Retinal pigment epithelial cell (primary cell): ENCODE measurements around the gene F9.
"Not testable (repeated sequence)": the region's sequence is repeated elsewhere in the genome, so short reads cannot be mapped to it uniquely, and the experiment has no call there.

ENCODE experiments used
- DNase-seq: peaks from one replicate; pipeline ENCODE4 v3.0.0-alpha.2; 2010; ENCODE audit warnings: low read depth
- H3K4me3 ChIP-seq: 2 replicates; pipeline ENCODE4 v1.5.1; 2011; ENCODE audit warnings: mild to moderate bottlenecking, low read length, control low read depth, moderate library complexity
- CTCF ChIP-seq: conservative IDR thresholded peaks from 2 replicates; pipeline ENCODE4 v1.5.1; 2011; ENCODE audit warnings: low read depth, low read length, control low read depth, inconsistent platforms

F9 gene

DNA sequence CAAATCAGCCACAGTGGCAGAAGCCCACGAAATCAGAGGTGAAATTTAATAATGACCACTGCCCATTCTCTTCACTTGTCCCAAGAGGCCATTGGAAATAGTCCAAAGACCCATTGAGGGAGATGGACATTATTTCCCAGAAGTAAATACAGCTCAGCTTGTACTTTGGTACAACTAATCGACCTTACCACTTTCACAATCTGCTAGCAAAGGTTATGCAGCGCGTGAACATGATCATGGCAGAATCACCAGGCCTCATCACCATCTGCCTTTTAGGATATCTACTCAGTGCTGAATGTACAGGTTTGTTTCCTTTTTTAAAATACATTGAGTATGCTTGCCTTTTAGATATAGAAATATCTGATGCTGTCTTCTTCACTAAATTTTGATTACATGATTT lies at the start of gene F9:
Gene F9, plus strand, starts transcription at position 190 of the 400 bp plus-strand sequence. Its CDS starts 26 bp downstream, at position 216.
- no peak for DNase-seq
- TF ChIP-seq CTCF, result no peak
- H3K4me3 ChIP-seq, result no peak within 1 kb of the TSS

DNA sequence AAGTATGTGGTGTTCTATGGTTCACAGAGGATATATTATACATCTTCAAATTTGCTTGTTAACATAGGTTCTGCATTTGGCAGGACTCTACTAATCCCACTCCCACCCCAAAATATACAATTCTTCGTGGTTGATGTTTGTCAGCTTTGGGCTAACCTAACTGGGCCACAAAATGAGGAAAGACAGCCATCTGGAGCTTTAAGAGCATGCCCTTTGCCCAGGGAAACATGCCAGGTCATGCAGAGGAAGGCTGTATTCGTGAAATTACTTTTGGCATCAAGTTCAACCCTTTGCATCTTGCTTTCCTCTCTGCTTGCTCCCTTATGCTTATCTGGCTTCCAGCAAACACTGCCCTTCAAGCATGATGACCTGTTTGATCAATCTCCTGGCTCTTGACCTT lies 46.8 kb upstream of the F9 start:
- TF ChIP-seq CTCF, result no peak
- DNase-seq, result no peak
- H3K4me3 ChIP-seq, result no peak overlapping the region

DNA sequence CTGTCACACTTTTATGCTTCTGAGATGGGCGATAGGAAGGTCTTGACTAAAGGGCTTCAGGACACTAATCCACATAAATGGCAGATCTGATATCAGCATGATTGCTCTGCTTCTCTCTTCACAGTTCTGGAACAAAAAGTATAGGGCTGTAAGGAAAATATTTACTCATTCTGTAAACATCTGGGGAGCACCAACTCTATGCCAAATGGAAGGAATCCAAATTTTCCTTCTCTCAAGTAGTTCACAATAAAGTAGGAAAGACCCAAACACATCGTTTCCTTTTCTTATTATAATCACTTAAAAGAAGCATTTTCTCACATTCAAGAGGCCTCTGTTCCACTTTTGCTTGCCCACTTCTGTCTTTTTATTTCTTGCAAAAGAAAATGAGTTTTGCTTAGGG lies 45.9 kb upstream of the F9 start:
- no peak overlapping the region for H3K4me3 ChIP-seq
- DNase-seq, result no peak
- no peak for TF ChIP-seq CTCF

- no peak overlapping the region for H3K4me3 ChIP-seq
- no peak for TF ChIP-seq CTCF
- no peak for DNase-seq
Measured at GRCh38 chrX:139495324-139495723, 35.2 kb upstream of the F9 start.

DNA sequence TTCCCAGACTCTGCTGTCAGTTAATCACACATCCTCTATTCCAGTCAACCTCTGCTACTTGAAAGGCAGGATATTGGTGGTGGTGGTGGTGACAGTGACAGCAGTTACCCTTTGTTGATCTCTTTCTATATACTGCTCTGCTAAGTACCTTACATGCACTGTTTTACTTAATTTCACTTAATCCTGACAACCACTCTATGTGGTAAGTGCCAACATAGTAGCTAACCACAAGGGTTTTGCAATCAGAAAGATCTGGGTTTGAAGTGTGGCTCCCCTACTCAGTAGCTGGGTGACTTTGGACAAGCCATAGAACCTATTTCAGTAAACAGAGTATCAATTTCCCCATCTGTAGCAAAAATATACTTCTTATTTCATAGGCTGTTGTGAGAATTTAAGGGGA lies 24.2 kb upstream of the F9 start:
- DNase-seq, result no peak
- TF ChIP-seq CTCF, result no peak
- no peak overlapping the region for H3K4me3 ChIP-seq

DNA sequence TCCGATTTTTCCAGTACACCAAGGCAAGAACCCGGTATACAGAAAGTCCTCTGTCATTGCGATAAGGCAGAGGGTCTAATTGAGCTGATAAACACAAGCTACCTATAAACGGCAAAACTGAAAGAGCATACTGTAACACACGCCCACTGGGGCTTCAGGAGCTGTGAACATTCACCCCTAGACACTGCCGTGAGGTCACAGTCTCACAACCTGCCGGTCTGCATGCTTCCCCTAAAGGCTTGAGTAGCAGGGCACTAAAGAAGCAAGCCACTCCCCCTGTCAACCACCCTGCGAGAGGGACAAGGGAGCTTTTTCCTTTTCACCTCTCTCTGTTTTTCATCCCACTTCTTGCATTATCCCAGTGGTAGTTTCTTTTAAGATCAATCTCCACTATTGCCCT lies 22.4 kb upstream of the F9 start:
- TF ChIP-seq CTCF, result no peak
- H3K4me3 ChIP-seq, result no peak overlapping the region
- no peak for DNase-seq

GRCh38 chrX:139518475-139518874 lies 12.1 kb upstream of the F9 start:
- no peak overlapping the region for H3K4me3 ChIP-seq
- TF ChIP-seq CTCF, result no peak
- DNase-seq, result no peak

DNA sequence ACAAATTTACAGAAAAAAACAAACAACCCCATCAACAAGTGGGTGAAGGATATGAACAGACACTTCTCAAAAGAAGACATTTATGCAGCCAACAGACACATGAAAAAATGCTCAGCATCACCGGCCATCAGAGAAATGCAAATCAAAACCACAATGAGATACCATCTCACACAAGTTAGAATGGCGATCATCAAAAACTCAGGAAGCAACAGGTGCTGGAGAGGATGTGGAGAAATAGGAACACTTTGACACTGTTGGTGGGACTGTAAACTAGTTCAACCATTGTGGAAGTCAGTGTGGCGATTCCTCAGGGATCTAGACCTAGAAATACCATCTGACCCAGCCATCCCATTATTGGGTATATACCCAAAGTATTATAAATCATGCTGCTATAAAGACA lies 1.7 kb upstream of the F9 start:
- H3K4me3 ChIP-seq, DNase-seq: not testable (repeated sequence)
